ENCODE data around the gene SOD2.
"Not testable (repeated sequence)": the region's sequence is repeated elsewhere in the genome, so short reads cannot be mapped to it uniquely, and the experiment has no call there.

SOD2 gene

DNA sequence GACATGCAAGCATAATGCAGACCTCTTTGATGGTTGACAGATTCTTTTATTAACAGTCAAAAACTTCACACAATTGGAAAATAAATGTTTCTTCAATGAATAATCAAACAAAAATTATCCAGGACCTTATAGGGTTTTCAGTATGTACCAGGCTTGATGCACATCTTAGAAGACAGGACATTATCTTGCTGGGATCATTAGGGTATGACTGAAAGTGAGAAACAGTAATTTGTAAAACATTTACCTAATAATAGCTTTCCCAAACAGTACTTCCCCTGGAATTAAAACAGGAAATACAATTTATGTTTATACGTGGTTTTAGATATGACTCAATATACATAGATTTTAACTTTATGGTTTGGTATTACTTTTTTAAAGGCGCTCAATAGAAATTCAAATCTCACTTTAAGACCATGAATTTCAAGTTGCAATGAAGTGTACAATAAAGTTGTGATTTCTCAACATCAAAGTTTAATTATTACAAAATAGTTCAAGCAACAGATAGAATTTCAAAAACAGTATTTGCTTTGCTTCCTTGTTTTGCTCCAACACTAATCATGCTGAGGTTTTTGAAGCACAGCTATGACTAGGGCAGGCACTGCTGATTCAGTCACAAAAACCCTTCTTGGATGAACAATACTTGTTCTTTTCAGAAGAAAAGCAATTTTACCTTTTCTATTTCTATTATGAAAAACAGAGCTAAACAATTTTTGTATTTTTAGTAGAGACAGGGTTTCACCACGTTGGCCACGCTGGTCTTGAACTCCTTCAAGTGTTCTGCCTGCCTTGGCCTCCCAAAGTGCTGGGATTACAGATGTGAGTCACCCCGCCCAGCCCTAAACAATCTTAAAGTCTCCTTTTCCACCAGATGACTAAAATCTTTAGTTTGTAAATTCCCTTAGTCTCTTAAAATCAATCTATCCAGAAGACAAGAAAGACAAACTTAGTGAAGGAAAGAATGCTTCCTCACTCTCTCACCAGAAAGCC is 13.7 kb downstream of the SOD2 start:
- no peak overlapping the region for H3K4me3 ChIP-seq (ENCODE audit: low read depth, low read length)
- no peak for DNase-seq (ENCODE audit: low read depth)
- TF ChIP-seq POLR2A (IDR thresholded peaks at IDR 0.05; ENCODE audit: extremely low read depth, insufficient read length) = no peak
- TF ChIP-seq, protein P1, sequence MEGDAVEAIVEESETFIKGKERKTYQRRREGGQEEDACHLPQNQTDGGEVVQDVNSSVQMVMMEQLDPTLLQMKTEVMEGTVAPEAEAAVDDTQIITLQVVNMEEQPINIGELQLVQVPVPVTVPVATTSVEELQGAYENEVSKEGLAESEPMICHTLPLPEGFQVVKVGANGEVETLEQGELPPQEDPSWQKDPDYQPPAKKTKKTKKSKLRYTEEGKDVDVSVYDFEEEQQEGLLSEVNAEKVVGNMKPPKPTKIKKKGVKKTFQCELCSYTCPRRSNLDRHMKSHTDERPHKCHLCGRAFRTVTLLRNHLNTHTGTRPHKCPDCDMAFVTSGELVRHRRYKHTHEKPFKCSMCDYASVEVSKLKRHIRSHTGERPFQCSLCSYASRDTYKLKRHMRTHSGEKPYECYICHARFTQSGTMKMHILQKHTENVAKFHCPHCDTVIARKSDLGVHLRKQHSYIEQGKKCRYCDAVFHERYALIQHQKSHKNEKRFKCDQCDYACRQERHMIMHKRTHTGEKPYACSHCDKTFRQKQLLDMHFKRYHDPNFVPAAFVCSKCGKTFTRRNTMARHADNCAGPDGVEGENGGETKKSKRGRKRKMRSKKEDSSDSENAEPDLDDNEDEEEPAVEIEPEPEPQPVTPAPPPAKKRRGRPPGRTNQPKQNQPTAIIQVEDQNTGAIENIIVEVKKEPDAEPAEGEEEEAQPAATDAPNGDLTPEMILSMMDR (IDR thresholded peaks at IDR 0.05; ENCODE audit: low read depth, low read length) = no peak
- TF ChIP-seq, protein P2, sequence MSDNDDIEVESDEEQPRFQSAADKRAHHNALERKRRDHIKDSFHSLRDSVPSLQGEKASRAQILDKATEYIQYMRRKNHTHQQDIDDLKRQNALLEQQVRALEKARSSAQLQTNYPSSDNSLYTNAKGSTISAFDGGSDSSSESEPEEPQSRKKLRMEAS (IDR thresholded peaks at IDR 0.05; ENCODE audit: low read depth, low read length) = no peak
- TF ChIP-seq MYC (IDR thresholded peaks at IDR 0.05; ENCODE audit: low read depth, low read length) = no peak

DNA sequence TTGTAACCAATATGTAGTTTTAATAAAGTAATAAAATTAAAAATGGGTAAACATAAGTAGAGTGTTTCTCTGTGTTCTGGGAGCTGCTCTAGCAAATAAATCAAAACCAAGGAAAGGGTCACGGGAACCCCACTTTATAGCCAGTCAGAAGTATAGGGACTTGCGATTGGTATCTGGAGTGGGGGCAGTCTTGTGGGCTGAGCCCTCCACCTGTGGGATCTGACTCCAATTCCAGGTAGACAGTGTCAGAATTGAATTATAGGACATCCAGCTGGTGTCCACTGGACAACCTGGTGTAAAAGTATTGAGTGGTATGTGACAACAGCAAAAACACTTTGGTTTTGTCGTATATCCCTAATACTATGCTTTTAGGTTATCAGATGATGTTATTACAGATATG is 14.5 kb downstream of the SOD2 start:
- TF ChIP-seq, protein P2 (IDR thresholded peaks at IDR 0.05; ENCODE audit: low read depth, low read length) = no peak
- TF ChIP-seq POLR2A (IDR thresholded peaks at IDR 0.05; ENCODE audit: extremely low read depth, insufficient read length) (no peak), MYC (IDR thresholded peaks at IDR 0.05; ENCODE audit: low read depth, low read length) (no peak)
- TF ChIP-seq, protein P1 (IDR thresholded peaks at IDR 0.05; ENCODE audit: low read depth, low read length) = no peak
- DNase-seq (ENCODE audit: low read depth) = no peak
- no peak overlapping the region for H3K4me3 ChIP-seq (ENCODE audit: low read depth, low read length)

DNA sequence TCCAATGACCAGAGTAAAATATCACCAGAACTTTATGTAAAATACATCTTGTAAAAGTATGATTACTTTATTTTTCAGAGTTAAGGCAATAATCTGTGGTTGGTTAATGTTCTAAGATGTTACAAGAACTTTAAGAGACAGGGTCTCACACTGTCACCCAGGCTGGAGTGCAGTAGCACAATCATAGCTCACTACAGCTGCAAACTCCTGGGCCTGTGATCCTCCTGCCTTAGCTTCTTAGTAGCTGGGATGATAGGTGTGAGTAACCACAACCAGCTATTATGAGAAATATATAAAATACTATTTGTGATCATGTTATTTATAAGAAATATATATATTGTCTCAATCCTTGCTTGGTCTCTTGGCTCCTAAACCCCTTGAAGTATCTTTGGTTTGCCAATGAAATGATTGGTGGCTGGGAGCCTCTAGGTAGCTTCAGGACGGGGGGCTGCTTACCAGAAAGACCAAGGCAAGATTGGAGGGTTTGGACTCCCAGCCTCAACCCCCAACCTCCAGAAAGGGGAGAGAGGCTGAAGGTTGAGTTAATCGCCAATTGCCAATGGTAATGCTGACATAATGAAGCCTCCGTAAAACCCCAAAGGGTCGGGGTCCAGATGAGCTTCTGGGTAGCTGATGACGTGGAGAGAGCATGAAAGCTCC is 15.4 kb downstream of the SOD2 start:
- no peak overlapping the region for H3K4me3 ChIP-seq (ENCODE audit: low read depth, low read length)
- no peak for DNase-seq (ENCODE audit: low read depth)
- TF ChIP-seq MYC (IDR thresholded peaks at IDR 0.05; ENCODE audit: low read depth, low read length) (no peak), POLR2A (IDR thresholded peaks at IDR 0.05; ENCODE audit: extremely low read depth, insufficient read length) (no peak)
- TF ChIP-seq, protein P1 (IDR thresholded peaks at IDR 0.05; ENCODE audit: low read depth, low read length) = no peak
- TF ChIP-seq, protein P2 (IDR thresholded peaks at IDR 0.05; ENCODE audit: low read depth, low read length) = no peak

DNA sequence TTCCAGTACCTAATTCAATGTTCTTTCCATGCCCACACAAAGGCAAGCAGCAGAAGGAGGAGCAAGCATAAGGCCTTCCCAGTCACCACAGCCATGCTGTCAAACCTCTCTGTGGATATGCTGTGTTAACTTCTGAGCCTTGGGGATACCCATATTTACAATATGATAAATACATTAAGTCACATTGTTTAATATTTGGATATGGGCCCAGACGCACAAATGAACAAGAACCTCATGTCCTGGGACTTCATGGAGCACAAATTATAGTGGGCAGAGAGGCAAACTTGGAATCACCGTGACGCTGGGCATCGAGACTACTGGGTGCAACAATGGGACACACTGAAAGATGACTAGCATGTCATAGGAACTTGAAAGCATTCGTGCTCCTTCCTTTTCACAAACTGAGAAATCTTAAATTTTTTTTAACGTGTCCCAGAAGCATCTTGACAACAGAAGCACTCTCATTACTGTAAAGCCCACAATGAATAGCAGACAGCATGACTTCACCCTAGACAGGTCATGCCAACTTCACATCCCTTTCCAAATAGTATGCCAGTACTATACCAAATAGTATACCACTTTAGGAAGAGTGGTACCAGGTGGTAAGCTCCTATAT is 16.0 kb downstream of the SOD2 start:
- H3K4me3 ChIP-seq (ENCODE audit: low read depth, low read length) = no peak overlapping the region
- TF ChIP-seq, protein P2 (IDR thresholded peaks at IDR 0.05; ENCODE audit: low read depth, low read length) = no peak
- TF ChIP-seq POLR2A (IDR thresholded peaks at IDR 0.05; ENCODE audit: extremely low read depth, insufficient read length) (no peak), MYC (IDR thresholded peaks at IDR 0.05; ENCODE audit: low read depth, low read length) (no peak)
- TF ChIP-seq, protein P1 (IDR thresholded peaks at IDR 0.05; ENCODE audit: low read depth, low read length) = no peak
- DNase-seq (ENCODE audit: low read depth) = no peak

DNA sequence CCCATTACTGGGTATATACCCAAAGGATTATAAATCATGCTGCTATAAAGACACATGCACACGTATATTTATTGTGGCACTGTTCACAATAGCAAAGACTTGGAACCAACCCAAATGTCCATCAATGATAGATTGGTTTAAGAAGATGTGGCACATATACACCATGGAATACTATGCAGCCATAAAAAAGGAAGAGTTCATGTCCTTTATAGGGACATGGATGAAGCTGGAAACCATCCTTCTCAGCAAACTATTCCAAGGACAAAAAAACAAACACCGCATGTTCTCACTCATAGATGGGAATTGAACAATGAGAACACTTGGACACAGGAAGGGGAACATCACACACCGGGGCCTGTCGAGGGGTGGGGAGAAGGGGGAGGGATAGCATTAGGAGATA is 16.8 kb downstream of the SOD2 start:
- H3K4me3 ChIP-seq (ENCODE audit: low read depth, low read length); DNase-seq (ENCODE audit: low read depth): not testable (repeated sequence)

Measured in NB4 (cell line).